Activated B cell treated with CpG ODN at 0.5 μM for 24 hours (primary cell): ENCODE results near the gene AZGP1. TPM values are rescaled to one million over a fixed set of nuclear protein-coding genes. Genes with fewer than 3 reads are reported as not detected.
"Not testable (repeated sequence)": the region's sequence is repeated elsewhere in the genome, so short reads cannot be mapped to it uniquely, and the experiment has no call there.

ENCODE experiments used
- ATAC-seq: fragments of 200-7000 bp; cut with Tn5 transposase; one replicate; pipeline ENCODE4 v1.10.0; 2021; ENCODE audit warnings: low read depth, mild to moderate bottlenecking, moderate library complexity
- CTCF ChIA-PET: fragments of 350-600 bp; sonication (Branson Sonifier 250); formaldehyde crosslinking; loops from one replicate; lab custom pipeline; 2021; ENCODE audit warnings: antibody characterized with exemption; lab: Charles Lee
- POLR2A ChIA-PET: fragments of 350-600 bp; sonication (Branson Sonifier 250); formaldehyde crosslinking; loops from one replicate; lab custom pipeline; 2021; ENCODE audit warnings: antibody characterized with exemption; lab: Charles Lee
- DNase-seq: peaks from one replicate; pipeline ENCODE4 v3.0.0; 2022
- H3K27ac Mint-ChIP-seq: one replicate; pipeline ENCODE4 v1.8.0; 2020; ENCODE audit warnings: mixed read lengths
- H3K27me3 Mint-ChIP-seq: one replicate; pipeline ENCODE4 v1.8.0; 2021; ENCODE audit warnings: mixed read lengths
- H3K36me3 Mint-ChIP-seq: one replicate; pipeline ENCODE4 v1.8.0; 2021; ENCODE audit warnings: low read depth, mixed read lengths
- H3K4me1 Mint-ChIP-seq: one replicate; pipeline ENCODE4 v1.8.0; 2021; ENCODE audit warnings: mixed read lengths
- H3K4me3 Mint-ChIP-seq: one replicate; pipeline ENCODE4 v1.8.0; 2020; ENCODE audit warnings: mild to moderate bottlenecking, mixed read lengths
- H3K9me3 Mint-ChIP-seq: one replicate; pipeline ENCODE4 v1.8.0; 2020; ENCODE audit warnings: mixed read lengths
- intact Hi-C: fragments of 100-400 bp; cut with micrococcal nuclease; formaldehyde crosslinking; loops from one replicate; pipeline ENCODE4 v1.15.1; 2024
- total RNA-seq: library from RNA; stranded (reverse); gene quantifications from 2 replicates; pipeline ENCODE4 v1.2.3, GENCODE V29; 2022
- TF ChIP-seq, protein P1 (sequence below): fragments of 200-600 bp; IDR thresholded peaks from one replicate; pipeline ENCODE4 v1.8.0; 2022; ENCODE audit warnings: antibody characterized with exemption, mild to moderate bottlenecking

Gene AZGP1
- total RNA-seq, 1 donor from 2014 or later: not detected

DNA sequence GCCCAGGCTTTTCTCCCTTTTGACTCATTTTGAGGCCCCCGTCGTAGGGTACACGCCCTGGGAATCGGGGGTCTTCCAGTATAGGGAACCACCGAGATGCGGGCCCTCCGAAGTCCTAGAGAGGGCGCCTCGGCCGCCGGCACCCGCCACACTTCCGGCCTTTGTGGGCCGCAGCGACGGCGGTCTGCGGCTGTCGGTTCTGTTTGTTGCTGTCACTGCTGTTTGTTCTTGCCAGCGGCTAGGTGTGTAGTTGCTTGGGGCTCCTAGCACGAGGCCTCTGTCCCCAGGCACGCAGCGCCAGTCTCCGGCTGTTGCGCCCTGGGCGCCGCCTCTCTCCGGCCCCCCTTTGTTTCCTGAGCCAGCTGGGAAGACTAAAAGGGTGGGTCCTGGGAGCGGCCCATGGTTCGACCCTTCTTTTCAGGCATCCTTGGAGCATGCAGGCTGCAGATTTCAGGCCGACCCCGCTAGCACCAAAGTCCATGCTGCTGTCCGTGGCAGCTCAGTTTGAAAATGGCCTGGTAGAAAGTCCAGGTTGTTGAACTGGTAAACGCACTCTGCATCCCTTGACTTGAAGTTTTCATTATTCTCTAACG lies 21.8 kb upstream of the AZGP1 start:
- DNase-seq: peak; percentile 60
- Mint-ChIP-seq H3K9me3 (no peaks in the 10 kb centered on the region), H3K36me3 (no peaks in the 10 kb centered on the region), H3K27ac (peak overlapping the region; percentile 85), H3K4me3 (peak overlapping the region; percentile 80), H3K4me1 (peaks cover 12% of the 10 kb centered on the region), H3K27me3 (peaks cover 1% of the 10 kb centered on the region)
- CTCF ChIA-PET: interaction anchor here (1.5 kb wide), 1 partner anchor 18 kb away, joined by 4 read pairs; no protein-coding TSS in a partner anchor
- intact Hi-C loops: loop anchor here (1.0 to 10.0 kb wide), 5 partner anchors 18 to 407 kb away; partner anchors contain the start of genes ZKSCAN1, ZNF3 and ZSCAN21
- POLR2A ChIA-PET: interaction anchor here (0.6 to 2.2 kb wide), 6 partner anchors 10 to 445 kb away, joined by 3 to 38 read pairs (median 4); partner anchors contain the start of genes FAM200A and ZKSCAN1
- ATAC-seq: peak; percentile 92
- TF ChIP-seq, protein P1, sequence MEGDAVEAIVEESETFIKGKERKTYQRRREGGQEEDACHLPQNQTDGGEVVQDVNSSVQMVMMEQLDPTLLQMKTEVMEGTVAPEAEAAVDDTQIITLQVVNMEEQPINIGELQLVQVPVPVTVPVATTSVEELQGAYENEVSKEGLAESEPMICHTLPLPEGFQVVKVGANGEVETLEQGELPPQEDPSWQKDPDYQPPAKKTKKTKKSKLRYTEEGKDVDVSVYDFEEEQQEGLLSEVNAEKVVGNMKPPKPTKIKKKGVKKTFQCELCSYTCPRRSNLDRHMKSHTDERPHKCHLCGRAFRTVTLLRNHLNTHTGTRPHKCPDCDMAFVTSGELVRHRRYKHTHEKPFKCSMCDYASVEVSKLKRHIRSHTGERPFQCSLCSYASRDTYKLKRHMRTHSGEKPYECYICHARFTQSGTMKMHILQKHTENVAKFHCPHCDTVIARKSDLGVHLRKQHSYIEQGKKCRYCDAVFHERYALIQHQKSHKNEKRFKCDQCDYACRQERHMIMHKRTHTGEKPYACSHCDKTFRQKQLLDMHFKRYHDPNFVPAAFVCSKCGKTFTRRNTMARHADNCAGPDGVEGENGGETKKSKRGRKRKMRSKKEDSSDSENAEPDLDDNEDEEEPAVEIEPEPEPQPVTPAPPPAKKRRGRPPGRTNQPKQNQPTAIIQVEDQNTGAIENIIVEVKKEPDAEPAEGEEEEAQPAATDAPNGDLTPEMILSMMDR: no peak

DNA sequence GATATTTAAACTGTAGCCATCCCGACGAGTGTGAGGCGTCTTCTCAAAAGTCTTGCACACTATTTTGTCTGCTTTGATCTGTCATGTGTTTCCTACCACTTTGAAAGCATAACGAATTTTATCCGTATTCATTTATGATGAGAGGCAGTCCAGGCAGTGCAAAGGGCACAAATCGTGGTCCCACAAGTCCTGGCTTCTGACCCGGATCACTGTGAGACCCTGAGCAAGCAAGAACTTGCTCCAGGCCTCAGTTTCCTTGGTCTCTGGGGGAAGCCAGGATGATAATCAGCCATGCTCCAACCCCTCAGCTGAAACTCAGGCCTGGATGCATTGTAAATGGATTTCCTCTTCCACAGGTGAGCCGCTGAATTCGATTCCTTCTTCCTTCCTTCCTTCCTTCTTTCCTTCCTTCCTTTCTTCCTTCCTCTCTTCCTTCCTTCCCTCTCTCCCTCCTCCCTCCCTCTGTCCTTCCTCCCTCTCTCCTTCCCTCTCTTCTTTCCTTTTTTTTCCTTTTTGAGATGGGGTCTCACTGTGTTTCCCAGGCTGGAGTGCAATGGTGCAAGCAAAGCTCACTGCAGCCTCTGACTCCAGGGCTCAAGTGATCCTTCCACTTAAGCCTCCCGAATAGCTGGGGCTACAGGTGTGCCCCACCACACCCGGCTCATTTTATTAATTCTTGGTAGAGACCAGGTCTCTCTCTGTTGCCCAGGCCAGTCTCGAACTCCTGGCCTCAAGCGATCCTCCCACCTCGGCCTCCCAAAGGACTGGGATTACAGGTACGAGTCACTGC lies 21.1 kb upstream of the AZGP1 start:
- no peaks in the 10 kb centered on the region for H3K9me3 Mint-ChIP-seq
- ATAC-seq (peak; percentile 13), DNase-seq (no peak)
- H3K27ac Mint-ChIP-seq: peak overlapping the region; percentile 85
- ChIA-PET POLR2A (interaction anchor here (1.0 to 2.2 kb wide), 5 partner anchors 18 to 445 kb away, joined by 3 to 38 read pairs (median 3); partner anchors contain the start of genes FAM200A, MBLAC1 and ZKSCAN1), CTCF (interaction anchor here (1.4 to 1.5 kb wide), 2 partner anchors 17 to 85 kb away, joined by 3 to 4 read pairs; no protein-coding TSS in a partner anchor)
- H3K4me1 Mint-ChIP-seq: peaks cover 12% of the 10 kb centered on the region
- TF ChIP-seq, protein P1: no peak
- no peaks in the 10 kb centered on the region for H3K36me3 Mint-ChIP-seq
- peaks cover 4% of the 10 kb centered on the region for H3K27me3 Mint-ChIP-seq
- peak overlapping the region; percentile 80 for H3K4me3 Mint-ChIP-seq
- intact Hi-C loops: loop anchor here (1.0 to 10.0 kb wide), 5 partner anchors 18 to 408 kb away; partner anchors contain the start of genes ZKSCAN1, ZNF3 and ZSCAN21

GRCh38 chr7:99994819-99995218 lies 19.0 kb upstream of the AZGP1 start:
- POLR2A ChIA-PET: interaction anchor here (0.7 kb wide), 1 partner anchor 408 kb away, joined by 4 read pairs; no protein-coding TSS in a partner anchor

GRCh38 chr7:99992330-99993038 lies 16.7 kb upstream of the AZGP1 start:
- peaks cover 14% of the 10 kb centered on the region for H3K27me3 Mint-ChIP-seq
- intact Hi-C loops: loop anchor here (10.0 kb wide), 1 partner anchor 412 kb away; no protein-coding TSS in a partner anchor
- no peaks in the 10 kb centered on the region for H3K9me3 Mint-ChIP-seq
- no peak overlapping the region for H3K27ac Mint-ChIP-seq
- DNase-seq (no peak), ATAC-seq (no peak)
- ChIA-PET POLR2A (no interaction called here), CTCF (interaction anchor here (1.1 to 2.0 kb wide), 3 partner anchors 13 to 81 kb away, joined by 3 to 5 read pairs (median 3); no protein-coding TSS in a partner anchor)
- H3K36me3 Mint-ChIP-seq: no peaks in the 10 kb centered on the region
- H3K4me3 Mint-ChIP-seq: no peak overlapping the region
- H3K4me1 Mint-ChIP-seq: peaks cover 9% of the 10 kb centered on the region
- TF ChIP-seq, protein P1: no peak

More at GRCh38 chr7:99994819-99995218, 19.0 kb upstream of the AZGP1 start:
- intact Hi-C loops: loop anchor here (1.0 to 10.0 kb wide), 2 partner anchors 136 to 410 kb away; no protein-coding TSS in a partner anchor
- Mint-ChIP-seq H3K36me3 (no peaks in the 10 kb centered on the region), H3K27me3 (peaks cover 6% of the 10 kb centered on the region), H3K27ac (no peak overlapping the region), H3K9me3 (no peaks in the 10 kb centered on the region), H3K4me3 (no peak overlapping the region), H3K4me1 (peaks cover 15% of the 10 kb centered on the region)
- ATAC-seq (no peak), DNase-seq (no peak)
- TF ChIP-seq, protein P1: no peak
- CTCF ChIA-PET: no interaction called here

- DNase-seq, H3K4me3 Mint-ChIP-seq, ATAC-seq, H3K9me3 Mint-ChIP-seq, H3K4me1 Mint-ChIP-seq, H3K36me3 Mint-ChIP-seq, H3K27ac Mint-ChIP-seq, POLR2A ChIA-PET: not testable (repeated sequence)
- CTCF ChIA-PET: interaction anchor here (1.5 to 2.0 kb wide), 3 partner anchors 77 to 141 kb away, joined by 3 to 6 read pairs (median 5); no protein-coding TSS in a partner anchor
- intact Hi-C loops: loop anchor here (1.0 to 10.0 kb wide), 3 partner anchors 12 to 413 kb away; no protein-coding TSS in a partner anchor
- H3K27me3 Mint-ChIP-seq: peaks cover 18% of the 10 kb centered on the region
Observed at GRCh38 chr7:99991543-99991942, 15.7 kb upstream of the AZGP1 start.
